Testis (tissue), 3 donors: ENCODE measurements around the gene PNPO. TPM values are rescaled to one million over a fixed set of nuclear protein-coding genes. Genes with fewer than 3 reads are reported as not detected.

Experiments
- DNase-seq: peaks from one replicate; pipeline ENCODE4 v3.0.0-alpha.2; 2019
- H3K27ac ChIP-seq, 2 donors: fragments of 200-600 bp; sonication (generic); one replicate each; pipeline ENCODE4 v1.5.1; 2019
- H3K27me3 ChIP-seq: fragments of 200-600 bp; sonication (generic); one replicate; pipeline ENCODE4 v1.5.1; 2019
- H3K36me3 ChIP-seq: fragments of 200-600 bp; sonication (generic); one replicate; pipeline ENCODE4 v1.5.1; 2017; ENCODE audit warnings: low read depth; ENCODE audit errors: missing control alignments
- H3K4me1 ChIP-seq: fragments of 200-600 bp; sonication (generic); one replicate; pipeline ENCODE4 v1.5.1; 2019
- H3K4me3 ChIP-seq, 2 donors: fragments of 200-600 bp; sonication (generic); one replicate each; pipeline ENCODE4 v1.5.1; 2017 to 2019
- H3K9me3 ChIP-seq: fragments of 200-600 bp; sonication (generic); one replicate; pipeline ENCODE4 v1.5.1; 2017
- POLR2A ChIP-seq: fragments of 450-650 bp; IDR thresholded peaks from one replicate; pipeline ENCODE4 v1.6.1; 2017; ENCODE audit warnings: antibody characterized with exemption, mild to moderate bottlenecking, moderate library complexity
- WGBS, 2 donors: methylation state at CpG; one replicate each; pipeline ENCODE4 v1.1.5; 2018; 5-methylcytosine and 5-hydroxymethylcytosine counted together
- intact Hi-C: fragments of 100-400 bp; cut with DNase I; formaldehyde crosslinking; loops from one replicate; pipeline ENCODE4 v1.15.1; 2023; ENCODE audit warnings: low total_unique reads
- polyA plus RNA-seq: library from polyadenylated mRNA; stranded (reverse); fragments of 350-450 nt; fragmentation: Illumina TruSeq; extraction: RNeasy Lipid Tissue Mini Kit (QIAGEN cat#74804); gene quantifications from one replicate; pipeline ENCODE4 v1.2.3, GENCODE V29; 2014; ENCODE audit warnings: low read depth, low replicate concordance; ENCODE audit not compliant: insufficient read depth
- total RNA-seq, 2 donors: library from RNA; depleted of rRNA; stranded (reverse); fragments of >200 nt; gene quantifications; one replicate each; pipeline ENCODE4 v1.2.3, GENCODE V29; 2016
- TF ChIP-seq, protein P1 (sequence below), 3 experiments: fragments of 450-650 bp in 2 of 3; fragments of 200-600 bp in 1 of 3; sonication (generic) in 1 of 3; IDR thresholded peaks; one replicate each; pipeline ENCODE4 v1.5.1; 2016 to 2019; ENCODE audit warnings: antibody characterized with exemption in 3 of 3, mild to moderate bottlenecking in 2 of 3, moderate library complexity in 1 of 3

The PNPO gene
- total and polyA plus RNA-seq, 3 donors from 2014 or later = 21.3 to 41.7 (median 37.5) TPM

DNA sequence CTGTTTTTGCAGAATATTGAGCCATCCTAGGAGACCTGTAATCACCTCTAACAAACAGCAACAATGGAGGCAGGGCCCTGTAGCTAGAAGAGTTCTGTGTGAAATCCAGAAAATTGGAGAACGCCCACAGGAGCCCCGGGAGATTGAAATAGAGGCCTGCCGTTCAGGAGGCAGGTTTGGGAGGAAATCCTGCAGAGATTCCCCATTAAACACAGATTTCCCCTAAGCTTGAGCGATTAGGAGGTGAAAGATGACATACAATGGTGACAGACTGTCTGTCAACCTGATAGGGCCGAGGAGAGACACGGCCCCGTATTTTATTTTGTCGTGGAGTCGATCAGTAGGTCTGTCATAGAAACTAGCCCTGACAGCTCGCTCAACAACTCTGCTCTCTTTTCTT lies 47.8 kb downstream of the PNPO start:
- H3K27me3 ChIP-seq = no peaks in the 10 kb centered on the region
- no peaks in the 10 kb centered on the region for H3K4me1 ChIP-seq
- no peaks in the 10 kb centered on the region for H3K36me3 ChIP-seq
- no peak overlapping the region for H3K4me3 ChIP-seq
- no peak overlapping the region for H3K27ac ChIP-seq
- TF ChIP-seq, protein P1, sequence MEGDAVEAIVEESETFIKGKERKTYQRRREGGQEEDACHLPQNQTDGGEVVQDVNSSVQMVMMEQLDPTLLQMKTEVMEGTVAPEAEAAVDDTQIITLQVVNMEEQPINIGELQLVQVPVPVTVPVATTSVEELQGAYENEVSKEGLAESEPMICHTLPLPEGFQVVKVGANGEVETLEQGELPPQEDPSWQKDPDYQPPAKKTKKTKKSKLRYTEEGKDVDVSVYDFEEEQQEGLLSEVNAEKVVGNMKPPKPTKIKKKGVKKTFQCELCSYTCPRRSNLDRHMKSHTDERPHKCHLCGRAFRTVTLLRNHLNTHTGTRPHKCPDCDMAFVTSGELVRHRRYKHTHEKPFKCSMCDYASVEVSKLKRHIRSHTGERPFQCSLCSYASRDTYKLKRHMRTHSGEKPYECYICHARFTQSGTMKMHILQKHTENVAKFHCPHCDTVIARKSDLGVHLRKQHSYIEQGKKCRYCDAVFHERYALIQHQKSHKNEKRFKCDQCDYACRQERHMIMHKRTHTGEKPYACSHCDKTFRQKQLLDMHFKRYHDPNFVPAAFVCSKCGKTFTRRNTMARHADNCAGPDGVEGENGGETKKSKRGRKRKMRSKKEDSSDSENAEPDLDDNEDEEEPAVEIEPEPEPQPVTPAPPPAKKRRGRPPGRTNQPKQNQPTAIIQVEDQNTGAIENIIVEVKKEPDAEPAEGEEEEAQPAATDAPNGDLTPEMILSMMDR (IDR thresholded peaks at IDR 0.05) = no peak
- TF ChIP-seq POLR2A = no peak
- no peaks in the 10 kb centered on the region for H3K9me3 ChIP-seq
- WGBS, 2 donors = 86 to 87% methylated on average over 10 of the region's 10 CpGs
- no peak for DNase-seq
- intact Hi-C loops = no loop called here

DNA sequence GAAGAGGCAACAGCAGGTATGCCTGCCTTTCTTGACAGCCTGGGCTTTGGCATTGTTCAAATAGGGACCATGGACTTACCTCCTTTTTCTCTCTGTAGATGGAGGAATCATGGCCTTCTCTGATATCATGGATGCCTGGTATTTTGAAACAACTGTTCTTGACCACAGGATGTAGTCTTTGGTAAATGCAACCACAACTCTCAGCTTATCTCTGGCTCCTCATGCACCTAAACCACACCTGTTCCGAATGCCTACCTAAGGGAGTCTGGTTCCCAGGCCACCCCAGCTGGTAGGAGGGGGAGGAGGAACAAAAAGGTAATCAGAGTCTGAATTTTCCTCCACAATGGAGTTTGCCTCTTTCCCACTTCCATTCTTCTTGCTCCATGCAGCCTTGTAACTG lies 48.3 kb downstream of the PNPO start:
- Histone ChIP-seq H3K36me3 (no peaks in the 10 kb centered on the region), H3K4me3 (no peak overlapping the region), H3K27ac (no peak overlapping the region), H3K9me3 (no peaks in the 10 kb centered on the region), H3K27me3 (no peaks in the 10 kb centered on the region), H3K4me1 (no peaks in the 10 kb centered on the region)
- DNase-seq = no peak
- intact Hi-C loops = no loop called here
- TF ChIP-seq, protein P1 (IDR thresholded peaks at IDR 0.05) = no peak
- no peak for TF ChIP-seq POLR2A
- WGBS, 2 donors = 75 to 100% methylated on average over 1 of the region's 1 CpG

DNA sequence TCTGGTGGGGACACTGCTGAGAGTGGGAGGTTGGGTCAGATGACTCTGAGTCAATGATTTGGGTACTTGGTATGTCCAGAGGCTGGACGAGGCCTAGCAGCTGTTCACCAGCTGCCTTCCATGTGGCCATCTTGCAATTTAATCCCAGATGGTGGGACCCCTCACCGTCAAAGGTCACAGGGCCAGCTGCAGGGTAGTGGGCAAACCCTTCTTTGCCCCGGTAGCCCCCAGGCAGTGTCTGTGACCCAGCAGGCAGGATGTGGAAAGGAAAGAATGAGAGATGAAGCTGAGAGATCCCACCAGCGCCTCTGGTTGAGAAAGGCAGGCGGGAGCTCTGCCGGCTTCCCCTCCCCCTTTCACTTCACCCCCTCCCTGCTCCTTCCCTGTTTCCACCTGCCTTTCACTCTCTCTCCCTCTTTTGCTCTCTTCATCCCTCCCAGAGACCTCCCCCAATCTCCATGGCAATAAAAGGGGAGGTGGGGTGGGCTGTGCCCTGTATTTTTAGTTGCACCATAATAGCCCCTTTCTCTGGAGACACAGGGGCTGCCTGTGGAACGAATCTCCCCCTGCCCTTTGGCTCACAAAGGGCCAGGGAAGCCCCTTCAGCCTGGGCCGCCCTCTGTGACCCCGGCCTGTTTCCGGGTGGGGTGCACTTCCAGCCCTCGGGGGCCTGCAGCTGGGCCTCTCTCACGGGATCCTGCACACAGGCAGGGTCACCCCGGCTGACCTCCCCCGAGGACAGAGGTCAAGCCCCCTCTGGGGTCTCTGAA lies 49.8 kb downstream of the PNPO start:
- WGBS, 2 donors = 68 to 69% methylated on average over 10 to 14 of the region's 14 CpGs
- no peaks in the 10 kb centered on the region for H3K4me1 ChIP-seq
- TF ChIP-seq POLR2A = no peak
- TF ChIP-seq, protein P1 (IDR thresholded peaks at IDR 0.05) = no peak
- intact Hi-C loops = no loop called here
- no peaks in the 10 kb centered on the region for H3K36me3 ChIP-seq
- no peak overlapping the region for H3K4me3 ChIP-seq
- H3K9me3 ChIP-seq = no peaks in the 10 kb centered on the region
- H3K27me3 ChIP-seq = no peaks in the 10 kb centered on the region
- H3K27ac ChIP-seq = no peak overlapping the region
- no peak for DNase-seq

DNA sequence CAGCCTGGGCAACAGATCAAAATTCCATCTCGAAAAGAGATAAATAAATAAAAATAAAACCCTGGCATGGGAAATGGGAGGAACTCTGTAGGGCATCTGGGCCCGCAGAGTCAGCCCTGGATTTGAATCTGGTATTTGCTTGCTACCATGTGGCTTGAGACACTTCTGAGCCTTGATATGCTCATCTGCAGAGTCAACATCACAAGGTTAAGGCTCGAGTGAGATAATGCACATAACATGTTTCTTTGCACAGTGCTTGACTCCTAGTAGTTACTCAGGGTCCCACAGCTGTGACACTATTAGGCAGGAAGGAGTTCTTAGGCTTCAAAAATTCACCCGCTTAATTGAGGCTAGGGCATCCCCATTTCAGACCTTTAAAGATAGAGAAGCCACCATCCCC lies 50.8 kb downstream of the PNPO start:
- Histone ChIP-seq H3K36me3 (no peaks in the 10 kb centered on the region), H3K4me1 (no peaks in the 10 kb centered on the region), H3K9me3 (no peaks in the 10 kb centered on the region), H3K27ac (no peak overlapping the region), H3K27me3 (no peaks in the 10 kb centered on the region), H3K4me3 (no peak overlapping the region)
- intact Hi-C loops = no loop called here
- TF ChIP-seq POLR2A = no peak
- TF ChIP-seq, protein P1 (IDR thresholded peaks at IDR 0.05) = no peak
- DNase-seq = no peak
- 65 to 71% methylated on average over 4 of the region's 4 CpGs for WGBS, 2 donors

DNA sequence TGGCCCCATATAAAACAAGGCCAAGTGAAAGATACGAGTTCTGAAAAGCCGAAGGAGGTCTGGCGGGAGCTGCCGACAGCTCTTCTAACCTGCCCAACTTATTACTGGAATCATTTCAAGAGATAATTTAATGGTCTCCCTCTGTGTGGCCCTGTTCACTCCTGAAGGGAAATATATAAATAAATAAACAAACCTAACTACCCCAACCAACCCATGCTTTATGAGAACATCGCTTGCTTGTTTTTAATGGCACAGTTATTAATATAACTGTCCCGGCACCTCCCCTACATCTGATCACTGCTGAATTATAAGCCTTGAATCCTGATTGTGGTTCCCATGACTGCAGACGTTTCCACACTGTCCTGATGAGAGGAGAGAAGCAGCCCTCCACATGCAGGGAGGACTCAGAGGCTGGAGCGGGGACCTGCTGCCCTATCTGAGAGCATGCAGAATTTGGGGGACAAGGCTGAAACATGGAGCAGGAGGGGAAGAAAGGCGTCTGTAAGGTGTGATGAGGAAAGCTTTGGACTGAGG lies 51.7 kb downstream of the PNPO start:
- Histone ChIP-seq H3K36me3 (no peaks in the 10 kb centered on the region), H3K27ac (no peak overlapping the region), H3K9me3 (no peaks in the 10 kb centered on the region), H3K27me3 (no peaks in the 10 kb centered on the region), H3K4me3 (no peak overlapping the region), H3K4me1 (no peaks in the 10 kb centered on the region)
- TF ChIP-seq POLR2A = no peak
- TF ChIP-seq, protein P1 (IDR thresholded peaks at IDR 0.05) = no peak
- no peak for DNase-seq
- 56 to 58% methylated on average over 9 of the region's 9 CpGs for WGBS, 2 donors
- intact Hi-C loops = no loop called here
